Measurements from ENCODE around the gene C11orf86. TPM values are rescaled to one million over a fixed set of nuclear protein-coding genes. Genes with fewer than 3 reads are reported as not detected.
"Not testable (repeated sequence)": the region's sequence is repeated elsewhere in the genome, so short reads cannot be mapped to it uniquely, and the experiment has no call there.

Gene C11orf86
- total and polyA plus RNA-seq, 9 donors, result 2.6 TPM; not detected in 8

- Histone ChIP-seq H3K4me3 (no peak overlapping the region), H3K9me3 (no peaks in the 10 kb centered on the region), H3K27ac (no peak overlapping the region), H3K4me1 (ENCODE audit: insufficient read depth) (no peaks in the 10 kb centered on the region), H3K27me3 (no peaks in the 10 kb centered on the region), H3K36me3 (no peaks in the 10 kb centered on the region)
- WGBS, 3 donors, result 92 to 94% (median 93%) methylated on average over 5 of the region's 5 CpGs
- DNase-seq, result no peak
- TF ChIP-seq POLR2A (IDR thresholded peaks at IDR 0.05) (no peak), EP300 (IDR thresholded peaks at IDR 0.05) (no peak), CTCF (IDR thresholded peaks at IDR 0.05) (no peak)
- intact Hi-C loops (cut with DNase I), result no loop called here
Observed at GRCh38 chr11:67002921-67003411, 27.9 kb downstream of the C11orf86 start.

GRCh38 chr11:67005200-67005599 is 30.1 kb downstream of the C11orf86 start:
- H3K36me3 ChIP-seq; H3K27me3 ChIP-seq; DNase-seq; H3K9me3 ChIP-seq; H3K4me1 ChIP-seq (ENCODE audit: insufficient read depth); intact Hi-C loops (cut with DNase I); H3K4me3 ChIP-seq; H3K27ac ChIP-seq: not testable (repeated sequence)
- WGBS, 3 donors, result 88 to 95% (median 90%) methylated on average over 8 of the region's 8 CpGs

GRCh38 chr11:67006029-67006884 is 31.2 kb downstream of the C11orf86 start:
- H3K4me3 ChIP-seq, result no peak overlapping the region
- H3K36me3 ChIP-seq, result no peaks in the 10 kb centered on the region
- TF ChIP-seq EP300 (IDR thresholded peaks at IDR 0.05) (no peak), CTCF (IDR thresholded peaks at IDR 0.05) (no peak), POLR2A (IDR thresholded peaks at IDR 0.05) (no peak)
- 78 to 83% (median 81%) methylated on average over 14 of the region's 14 CpGs for WGBS, 3 donors
- no peaks in the 10 kb centered on the region for H3K9me3 ChIP-seq
- intact Hi-C loops (cut with DNase I), result no loop called here
- H3K27me3 ChIP-seq, result no peaks in the 10 kb centered on the region
- no peak for DNase-seq
- no peaks in the 10 kb centered on the region for H3K4me1 ChIP-seq (ENCODE audit: insufficient read depth)
- H3K27ac ChIP-seq, result no peak overlapping the region

- no peaks in the 10 kb centered on the region for H3K36me3 ChIP-seq
- 88 to 90% (median 88%) methylated on average over 7 of the region's 7 CpGs for WGBS, 3 donors
- intact Hi-C loops (cut with DNase I), result no loop called here
Observed at GRCh38 chr11:67007126-67007525, 32.0 kb downstream of the C11orf86 start.

More at GRCh38 chr11:67007126-67007525, 32.0 kb downstream of the C11orf86 start:
- DNase-seq, result no peak
- Histone ChIP-seq H3K9me3 (no peaks in the 10 kb centered on the region), H3K27me3 (no peaks in the 10 kb centered on the region), H3K27ac (no peak overlapping the region), H3K4me1 (ENCODE audit: insufficient read depth) (no peaks in the 10 kb centered on the region), H3K4me3 (no peak overlapping the region)
- TF ChIP-seq POLR2A (IDR thresholded peaks at IDR 0.05) (no peak), EP300 (IDR thresholded peaks at IDR 0.05) (no peak), CTCF (IDR thresholded peaks at IDR 0.05) (no peak)

Data from ovary (tissue), 9 donors.